H1 (cell line): ENCODE measurements around the gene LPP. TPM values are rescaled to one million over a fixed set of nuclear protein-coding genes. Genes with fewer than 3 reads are reported as not detected.

Source experiments
- PHF8 ChIP-seq: fragments of 200-600 bp; sonication (generic); conservative IDR thresholded peaks from 2 replicates; pipeline ENCODE4 v1.7.1; 2012; ENCODE audit warnings: low read depth, mild to moderate bottlenecking, inconsistent platforms, low read length, moderate library complexity
- TEAD4 ChIP-seq: IDR thresholded peaks from 2 replicates; pipeline ENCODE4 v1.6.1; 2012; ENCODE audit warnings: low read depth, low read length, inconsistent platforms, mixed read lengths
- polyA plus RNA-seq, 7 experiments: library from polyadenylated mRNA; depleted of rRNA in 3 of 7; stranded (reverse) in 5 of 7; unstranded in 2 of 7; fragments of >200 nt in 5 of 7; fragments of 200-250 nt in 2 of 7; gene quantifications; 1 replicate in 5 of 7; 2 replicates in 1 of 7; 4 replicates in 1 of 7; pipeline versions ENCODE4 v1.2.1 to v1.2.3, GENCODE V29; 2011 to 2013; ENCODE audit warnings: missing spikeins in 2 of 7, mixed read lengths in 2 of 7
- total RNA-seq: library from RNA; stranded (reverse); fragmentation: NEBNext Ultra II Directional; extraction: Animal tissue kit (Norgen Biotek cat#: 25700); gene quantifications from 2 replicates; pipeline ENCODE4 v1.2.1, GENCODE V29; 2021

The LPP gene
- total and polyA plus RNA-seq, 2 of the 8 experiments (the other 6 are each of a cell fraction or from before 2014, with no cell fraction given) = 10.0 to 53.3 TPM

GRCh38 chr3:188524052-188524451, 370.1 kb downstream of the LPP start (continued):
- TF ChIP-seq PHF8 (no peak), TEAD4 (no peak)
